ENCODE measurements around the gene GLDC.

GRCh38 chr9:6581253-6581652 is 64.3 kb downstream of the GLDC start:
- no peak for TF ChIP-seq CTCF (IDR thresholded peaks at IDR 0.05)
- TF ChIP-seq REST (IDR thresholded peaks at IDR 0.05; ENCODE audit: insufficient read depth in 1 of 2, low read depth in 2 of 2, low read length in 1 of 2): no peak
- no peak for TF ChIP-seq POLR2AphosphoS5 (IDR thresholded peaks at IDR 0.05; ENCODE audit: low read depth, low read length)
- TF ChIP-seq SIN3A (IDR thresholded peaks at IDR 0.05; ENCODE audit: borderline replicate concordance, insufficient read depth, low read depth, low read length): no peak
- TF ChIP-seq TCF7L2 (IDR thresholded peaks at IDR 0.05; ENCODE audit: low read depth, low read length): no peak

Measured in Panc1 (cell line).